DMS153 treated with DMSO at 0.1 percent for 48 hours (cell line): Measurements from ENCODE around the gene SPRYD3.
"Not testable (repeated sequence)": the region's sequence is repeated elsewhere in the genome, so short reads cannot be mapped to it uniquely, and the experiment has no call there.

Source experiments
- DNase-seq: peaks from one replicate; lab custom pipeline; 2025; ENCODE audit not compliant: unreplicated experiment; lab: John Stamatoyannopoulos, UW

Gene SPRYD3

DNA sequence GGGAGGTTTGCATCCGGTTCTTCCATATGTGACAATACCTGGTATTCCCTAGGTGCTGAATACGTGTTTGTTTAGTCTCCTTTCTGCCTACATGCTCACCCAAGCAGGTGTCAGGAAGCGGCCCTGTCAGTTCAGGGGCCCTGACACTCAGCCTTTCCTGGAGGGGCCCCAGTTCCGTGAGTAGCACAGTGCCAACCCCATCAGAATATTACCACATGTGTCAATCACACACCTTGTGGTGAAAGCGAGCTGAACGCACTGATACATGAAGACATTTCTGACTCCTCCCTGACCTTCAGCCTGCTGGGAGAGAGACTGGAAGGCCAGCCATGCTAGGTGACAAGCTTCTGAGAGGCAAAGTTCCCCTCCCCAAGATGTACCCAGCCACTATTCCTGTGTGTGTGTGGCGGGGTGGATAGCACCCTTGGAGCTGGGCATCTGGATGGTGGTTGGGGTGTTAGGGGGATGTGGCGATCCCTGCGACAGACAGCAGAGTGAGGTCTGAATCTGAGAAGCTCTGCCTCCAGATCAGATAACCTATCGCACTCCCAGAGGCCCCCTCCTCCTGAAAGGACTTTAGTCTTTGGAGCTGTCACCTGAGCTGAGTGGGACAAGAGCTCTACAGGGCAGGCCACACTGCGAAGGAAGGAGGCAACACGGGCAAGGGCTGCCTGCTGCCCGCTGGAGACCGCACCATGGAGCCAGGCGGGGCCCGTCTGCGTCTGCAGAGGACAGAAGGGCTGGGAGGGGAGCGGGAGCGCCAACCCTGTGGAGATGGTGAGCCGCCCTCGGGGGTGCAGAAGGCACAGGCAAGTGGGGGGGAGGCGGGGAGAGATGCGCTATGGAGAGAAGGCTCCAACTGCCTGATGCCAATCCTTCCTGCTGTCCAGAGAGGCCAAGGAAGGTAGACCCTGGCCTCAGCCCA is 24.0 kb upstream of the SPRYD3 start, which contains the start of gene SOAT2:
Gene SOAT2, plus strand, starts transcription at position 604 of the 925 bp plus-strand sequence. Its CDS starts 92 bp downstream, at position 696.
- DNase-seq = peak; percentile 63

DNA sequence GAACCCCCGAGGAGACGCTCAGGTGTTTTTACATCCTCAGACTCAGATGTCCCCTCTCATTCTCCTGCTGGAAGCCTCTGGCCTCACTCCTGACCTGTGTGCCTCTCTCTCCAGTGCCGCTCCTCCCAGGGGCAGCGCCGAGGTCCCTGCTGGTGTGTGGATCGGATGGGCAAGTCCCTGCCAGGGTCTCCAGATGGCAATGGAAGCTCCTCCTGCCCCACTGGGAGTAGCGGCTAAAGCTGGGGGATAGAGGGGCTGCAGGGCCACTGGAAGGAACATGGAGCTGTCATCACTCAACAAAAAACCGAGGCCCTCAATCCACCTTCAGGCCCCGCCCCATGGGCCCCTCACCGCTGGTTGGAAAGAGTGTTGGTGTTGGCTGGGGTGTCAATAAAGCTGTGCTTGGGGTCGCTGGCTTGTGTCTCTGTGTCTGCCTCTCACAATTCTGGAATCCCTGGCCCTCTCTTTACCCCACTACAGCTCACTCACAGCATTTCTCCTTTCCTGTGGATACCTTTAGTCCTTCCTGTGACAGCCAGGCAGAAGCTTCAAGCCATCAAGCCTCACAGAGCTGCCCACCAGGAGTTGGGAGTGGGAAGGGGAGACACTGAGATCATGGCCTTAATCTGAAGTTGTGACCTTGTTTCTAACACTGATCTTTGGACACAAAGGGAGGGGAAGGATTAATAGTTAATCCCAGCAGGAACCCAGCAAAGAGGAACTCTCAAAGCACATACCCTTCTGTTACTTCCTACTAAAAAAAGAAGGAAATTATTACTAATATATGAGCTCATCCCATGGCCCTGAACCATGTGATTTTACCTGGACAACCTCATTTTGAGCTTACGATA is 23.0 kb upstream of the SPRYD3 start:
- DNase-seq = peak; percentile 63

DNA sequence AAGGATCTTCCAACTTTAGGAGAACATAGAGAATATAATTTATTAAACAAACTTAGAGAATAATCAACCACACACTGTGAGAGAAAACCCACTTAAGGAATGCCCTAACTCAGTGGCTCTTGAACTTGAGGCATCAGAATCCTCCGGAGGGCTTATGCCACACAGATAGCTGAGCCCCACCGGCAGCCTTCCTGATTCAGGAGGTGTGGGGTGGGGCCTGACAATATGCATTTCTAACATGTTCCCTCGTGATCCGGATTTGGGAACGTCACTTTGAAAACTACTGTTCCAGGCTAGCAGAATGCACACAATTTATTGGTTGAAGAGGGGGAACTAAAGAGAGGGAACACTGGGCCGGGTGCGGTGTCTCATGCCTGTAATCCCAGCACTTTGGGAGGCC is 22.1 kb upstream of the SPRYD3 start:
- DNase-seq = no peak

DNA sequence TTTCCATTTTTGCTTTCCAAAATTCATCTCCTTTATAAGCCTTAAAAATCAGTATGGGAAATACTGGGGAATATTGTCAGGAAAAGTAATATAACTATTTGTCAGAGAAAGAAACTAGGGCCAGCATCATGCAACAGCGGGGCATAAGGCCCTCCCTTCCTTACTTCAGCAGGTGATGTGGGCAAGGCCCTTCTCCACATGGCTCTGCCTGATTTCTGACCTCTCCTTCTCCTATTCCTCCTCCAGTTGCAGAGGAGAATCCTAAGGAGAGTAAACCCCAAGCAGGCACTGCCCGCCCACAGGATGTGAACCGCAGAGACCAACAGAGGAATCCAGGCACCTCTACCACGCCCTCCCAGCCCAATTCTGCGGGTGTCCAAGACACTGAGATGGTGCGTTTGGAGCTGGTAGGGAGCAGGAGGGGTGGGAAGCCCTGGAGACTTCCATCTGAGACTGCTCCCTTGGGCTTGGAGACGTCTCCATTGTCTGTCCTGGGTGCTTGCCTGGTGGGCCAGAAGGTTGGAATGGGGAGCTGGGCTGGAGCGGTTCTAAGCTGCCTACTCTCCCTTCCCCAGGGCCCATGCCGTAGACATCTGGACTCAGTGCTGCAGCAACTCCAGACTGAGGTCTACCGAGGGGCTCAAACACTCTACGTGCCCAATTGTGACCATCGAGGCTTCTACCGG is 21.4 kb upstream of the SPRYD3 start:
- DNase-seq = no peak

DNA sequence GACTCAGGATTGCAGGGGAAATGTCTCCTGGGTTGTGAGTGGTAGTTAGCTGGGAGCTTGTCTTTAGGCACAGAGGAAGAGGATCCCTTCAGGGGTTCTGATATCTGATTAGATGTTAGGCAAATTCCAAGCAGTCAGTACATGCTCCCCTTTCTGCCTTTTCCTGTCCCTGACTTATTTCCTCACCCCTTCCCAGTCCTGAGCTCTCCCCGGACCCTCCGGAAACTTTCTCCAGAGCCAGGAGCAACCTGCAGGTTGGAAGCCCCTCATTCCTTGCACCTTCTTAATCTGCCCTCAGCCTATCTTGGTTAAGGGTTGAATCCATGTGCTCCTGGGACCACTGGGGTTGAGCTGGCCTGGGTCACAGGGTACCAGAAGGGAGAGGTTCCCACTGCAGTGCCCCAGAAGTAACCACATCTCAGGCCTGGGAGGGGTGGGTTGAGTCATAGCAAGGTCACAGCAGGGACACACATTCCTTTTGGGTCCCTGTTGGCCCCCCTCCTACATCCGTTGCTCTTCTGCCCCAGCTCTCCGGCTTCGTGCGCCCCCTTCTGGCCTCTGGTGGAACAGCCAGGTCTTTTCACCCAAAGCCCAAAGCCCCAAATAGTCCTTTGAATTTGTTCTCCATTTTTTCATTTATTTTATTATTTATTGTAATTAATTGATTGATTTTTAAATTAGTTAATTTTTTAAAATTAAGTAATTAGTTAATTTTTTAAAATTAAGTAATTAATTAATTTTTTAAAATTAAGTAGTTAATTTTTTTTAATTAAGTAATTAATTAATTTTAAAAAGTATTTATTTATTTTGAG is 20.1 kb upstream of the SPRYD3 start:
- peak; percentile 75 for DNase-seq

DNA sequence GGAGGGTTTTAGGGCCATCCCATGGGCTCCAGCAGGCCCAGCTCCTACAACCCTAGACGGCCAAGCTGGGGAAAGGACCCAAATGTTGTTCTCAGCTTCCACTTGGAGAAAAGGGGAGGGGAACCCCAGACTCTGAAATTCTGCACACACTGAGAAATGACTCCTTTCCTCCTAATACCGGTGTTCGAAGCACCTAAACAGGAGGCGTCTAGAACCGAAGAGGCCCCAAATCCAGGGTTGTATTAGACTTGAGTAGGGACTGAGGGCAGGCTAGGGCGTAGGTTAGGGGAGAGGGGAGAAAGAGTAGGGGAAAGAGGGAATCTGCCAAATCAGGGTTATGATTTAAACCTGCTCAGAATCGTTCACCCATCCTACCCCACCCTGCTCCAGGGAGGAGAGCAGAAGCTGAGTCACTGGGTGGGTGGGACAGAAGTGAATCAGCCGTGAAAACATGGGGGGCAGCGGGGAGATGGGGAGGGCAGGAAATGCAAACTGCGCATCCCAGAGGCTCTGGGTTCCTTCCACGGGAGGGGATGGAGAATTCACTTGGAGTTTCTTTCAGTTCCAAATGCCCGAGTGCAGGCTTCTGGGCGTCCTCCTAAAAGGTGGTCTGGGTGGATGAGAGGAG is 19.3 kb upstream of the SPRYD3 start:
- no peak for DNase-seq

DNA sequence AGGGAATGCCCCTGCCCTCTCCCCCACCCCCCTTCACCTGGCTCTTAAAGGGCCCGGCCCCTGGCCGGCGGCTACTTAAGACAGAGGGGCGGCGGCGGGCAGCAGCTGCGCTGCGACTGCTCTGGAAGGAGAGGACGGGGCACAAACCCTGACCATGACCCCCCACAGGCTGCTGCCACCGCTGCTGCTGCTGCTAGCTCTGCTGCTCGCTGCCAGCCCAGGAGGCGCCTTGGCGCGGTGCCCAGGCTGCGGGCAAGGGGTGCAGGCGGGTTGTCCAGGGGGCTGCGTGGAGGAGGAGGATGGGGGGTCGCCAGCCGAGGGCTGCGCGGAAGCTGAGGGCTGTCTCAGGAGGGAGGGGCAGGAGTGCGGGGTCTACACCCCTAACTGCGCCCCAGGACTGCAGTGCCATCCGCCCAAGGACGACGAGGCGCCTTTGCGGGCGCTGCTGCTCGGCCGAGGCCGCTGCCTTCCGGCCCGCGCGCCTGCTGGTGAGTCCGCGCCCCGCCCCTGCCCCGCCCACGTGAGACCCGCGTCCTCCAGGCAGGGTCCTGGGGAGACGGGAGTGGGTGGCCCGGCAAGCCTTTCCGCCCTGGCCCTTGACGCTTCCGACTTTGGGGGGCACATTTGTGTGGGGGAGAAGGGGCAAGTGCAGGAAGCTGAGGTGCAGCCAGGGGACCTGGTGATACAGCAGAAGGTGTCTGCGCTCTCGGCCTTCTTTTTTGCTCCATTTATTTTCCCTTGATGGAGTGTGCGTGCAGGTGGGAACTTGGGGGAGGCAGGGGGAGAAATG is 18.6 kb upstream of the SPRYD3 start, which contains the start of gene IGFBP6:
Gene IGFBP6, plus strand, starts transcription at position 104 of the 790 bp plus-strand sequence. Its CDS starts 51 bp downstream, at position 155.
- DNase-seq = peak; percentile 50

DNA sequence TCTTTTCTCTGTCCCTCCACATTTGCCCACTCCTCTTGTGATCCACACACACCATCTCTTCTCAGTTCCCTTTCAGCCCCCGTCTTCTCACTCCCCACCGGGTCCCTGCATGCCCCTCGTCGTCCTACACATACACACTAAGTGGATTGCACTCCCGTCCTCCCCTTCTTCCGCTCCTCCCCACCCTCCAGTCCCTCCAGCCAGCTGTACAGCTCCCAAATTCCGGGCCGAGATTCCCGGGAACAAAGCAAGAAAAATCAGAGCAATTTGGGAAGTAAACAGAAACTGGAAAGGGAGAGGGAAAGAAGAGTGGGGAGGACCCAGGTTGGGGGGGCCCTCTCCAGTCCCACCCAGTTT is 18.0 kb upstream of the SPRYD3 start:
- DNase-seq = no peak

DNA sequence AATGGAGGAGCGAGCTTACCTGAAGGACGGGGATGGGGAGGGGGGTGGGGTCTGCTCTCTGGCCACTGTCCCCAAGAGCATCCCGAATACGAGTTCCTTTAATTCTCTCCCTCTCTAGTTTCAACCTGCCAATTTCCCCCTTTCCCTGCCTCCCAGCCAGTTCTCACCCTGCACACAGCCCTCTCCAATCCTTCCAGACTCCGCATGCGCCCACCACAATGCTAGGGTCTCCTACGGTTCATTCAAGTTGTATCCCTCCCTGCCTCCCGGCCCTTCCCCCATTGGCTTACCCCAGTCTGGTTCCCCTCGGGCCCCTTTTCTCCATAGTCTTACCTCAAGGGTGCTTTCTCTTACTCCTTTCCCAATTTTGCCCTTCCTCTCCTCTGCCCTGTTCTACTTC is 17.6 kb upstream of the SPRYD3 start:
- DNase-seq = no peak

DNA sequence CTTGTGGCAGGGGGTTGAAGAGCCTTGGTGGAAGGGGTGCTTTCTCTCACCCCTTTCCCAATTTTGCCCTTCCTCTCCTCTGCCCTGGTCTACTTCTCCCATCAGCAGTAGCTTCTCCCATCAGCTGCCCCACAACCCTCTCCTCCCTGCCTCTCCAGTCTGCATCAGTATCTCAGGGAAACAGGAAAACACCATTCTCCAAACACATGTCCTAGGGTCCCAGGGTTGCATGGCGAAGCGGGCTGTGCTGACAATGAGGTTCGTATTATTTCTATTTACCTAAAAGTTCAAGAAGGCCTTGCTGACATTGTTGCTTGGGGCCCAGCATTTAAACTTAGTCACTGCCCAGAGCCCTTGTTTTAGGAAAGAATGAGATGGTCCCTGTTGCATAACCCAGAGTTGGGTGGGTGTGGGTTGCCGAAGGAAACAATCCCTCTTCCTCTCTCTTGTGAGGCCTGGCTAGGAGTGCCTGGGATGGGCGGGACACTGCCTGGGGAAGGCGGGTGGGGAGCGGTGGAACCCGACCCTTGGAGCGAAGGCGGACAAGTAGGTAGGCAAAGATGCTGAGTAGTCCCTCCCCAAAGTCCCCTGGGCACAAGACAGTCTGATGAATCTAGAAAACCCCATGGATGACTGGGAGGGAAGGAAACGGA is 17.0 kb upstream of the SPRYD3 start:
- no peak for DNase-seq

DNA sequence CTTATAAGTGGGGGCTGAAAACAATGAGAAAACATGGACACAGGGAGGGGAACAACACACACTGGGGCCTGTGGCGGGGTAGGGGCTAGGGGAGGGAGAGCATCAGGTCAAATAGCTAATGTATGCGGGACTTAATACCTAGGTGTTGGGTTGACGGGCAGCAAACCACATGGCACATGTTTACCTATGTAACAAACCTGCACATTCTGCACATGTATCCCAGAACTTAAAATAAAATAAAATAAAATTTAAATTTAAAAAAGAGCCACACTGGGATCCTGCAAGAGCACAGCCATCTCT is 16.4 kb upstream of the SPRYD3 start:
- not testable (repeated sequence) for DNase-seq

DNA sequence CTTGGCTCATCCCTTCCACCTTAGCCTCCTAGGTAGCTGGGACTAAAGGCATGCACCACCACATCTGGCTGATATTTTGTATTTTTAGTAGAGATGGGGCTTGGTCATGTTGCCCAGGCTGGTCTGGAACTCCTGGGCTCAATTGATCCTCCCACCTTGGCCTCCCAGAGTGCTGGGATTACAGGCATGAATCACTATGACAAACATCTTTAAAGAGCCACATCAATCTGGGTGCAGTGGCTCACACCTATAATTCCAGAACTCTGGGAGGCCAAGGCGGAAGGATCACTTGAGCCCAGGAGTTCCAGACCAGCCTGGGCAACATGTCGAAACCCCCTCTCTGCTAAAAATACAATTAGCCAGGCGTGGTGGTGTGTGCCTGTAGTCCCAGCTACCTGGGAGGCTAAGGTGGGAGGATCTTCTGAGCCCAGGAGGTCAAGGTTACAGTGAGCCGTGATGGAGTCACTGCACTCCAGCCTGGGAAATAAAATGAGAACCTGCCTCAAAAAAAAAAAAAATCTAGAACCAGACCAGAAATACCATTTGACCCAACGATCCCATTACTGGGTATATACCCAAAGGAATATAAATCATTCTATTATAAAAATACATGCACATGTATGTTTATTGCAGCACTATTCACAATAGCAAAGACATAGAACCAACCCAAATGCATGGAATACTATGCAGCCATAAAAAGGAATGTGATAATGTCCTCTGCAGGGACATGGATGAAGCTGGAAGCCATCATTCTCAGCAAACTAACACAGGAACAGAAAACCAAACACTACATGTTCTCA is 15.8 kb upstream of the SPRYD3 start:
- DNase-seq = not testable (repeated sequence)

DNA sequence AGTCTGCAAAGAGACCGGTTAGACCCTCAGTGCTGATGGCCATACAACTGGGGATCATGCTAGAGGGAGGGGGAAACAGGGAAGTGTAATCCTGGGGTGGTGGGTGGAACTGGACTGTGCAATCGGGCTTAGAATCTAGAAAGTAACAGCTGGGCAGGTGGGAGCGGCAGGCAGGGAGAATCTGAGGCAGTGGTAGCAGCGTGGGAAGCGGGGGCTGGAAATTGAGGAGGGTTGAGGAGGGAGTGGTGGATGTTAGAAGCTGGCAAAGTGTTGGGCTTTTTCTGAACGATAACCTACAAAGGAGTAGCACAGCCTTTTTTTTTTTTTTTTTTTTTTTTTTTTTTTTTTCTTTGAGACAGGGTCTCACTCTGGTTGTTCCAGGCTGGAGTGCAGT is 15.2 kb upstream of the SPRYD3 start:
- DNase-seq = no peak

DNA sequence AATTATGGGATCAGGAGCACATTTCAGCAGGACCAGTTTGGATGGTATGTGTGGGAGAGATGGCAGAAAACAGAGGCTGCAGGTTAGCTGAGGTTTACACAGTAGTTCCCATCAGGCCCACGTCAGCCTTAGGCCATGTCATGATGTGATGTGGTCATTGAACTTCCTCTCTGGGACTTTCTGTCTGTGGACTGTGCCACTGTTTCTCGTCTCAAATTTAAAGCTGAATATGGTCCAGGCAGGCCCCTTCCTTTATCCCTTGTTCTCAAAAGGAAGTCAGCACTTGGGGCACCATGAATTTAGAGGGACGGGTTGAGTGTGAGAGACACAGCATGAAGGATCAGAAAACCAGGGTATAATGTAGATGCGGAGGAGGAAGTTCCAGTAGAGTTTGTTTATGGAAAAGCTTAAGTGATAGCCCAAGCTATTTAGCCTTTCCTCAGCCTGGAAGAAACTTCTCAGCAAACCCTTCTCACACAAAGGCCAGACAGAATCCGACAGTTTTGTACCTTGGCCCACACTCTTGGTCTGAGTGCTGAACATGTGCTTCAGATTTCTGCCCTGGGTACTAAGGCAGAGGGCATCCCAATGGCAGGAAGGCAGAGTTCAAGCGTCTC is 14.7 kb upstream of the SPRYD3 start:
- DNase-seq = no peak

DNA sequence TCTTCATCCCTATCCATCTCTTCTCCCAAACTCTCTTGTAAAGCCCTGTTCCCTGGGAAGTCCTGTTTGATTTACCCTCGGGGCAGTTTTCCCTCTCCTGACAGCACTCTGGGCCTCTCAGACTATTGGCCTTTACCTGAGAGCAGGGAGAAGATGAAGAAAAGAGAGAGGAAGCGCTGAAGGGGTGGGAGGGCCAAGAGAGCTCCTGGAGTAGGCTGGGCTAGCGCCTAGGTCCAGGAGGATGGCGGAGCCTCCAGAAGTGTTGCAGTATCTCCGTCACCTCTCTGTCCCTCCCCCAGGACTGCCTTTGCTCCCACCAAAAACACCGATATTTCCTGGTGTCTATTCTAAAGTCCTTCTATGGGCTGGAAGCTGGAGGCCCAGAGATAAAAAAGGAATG is 12.6 kb upstream of the SPRYD3 start:
- DNase-seq = no peak

DNA sequence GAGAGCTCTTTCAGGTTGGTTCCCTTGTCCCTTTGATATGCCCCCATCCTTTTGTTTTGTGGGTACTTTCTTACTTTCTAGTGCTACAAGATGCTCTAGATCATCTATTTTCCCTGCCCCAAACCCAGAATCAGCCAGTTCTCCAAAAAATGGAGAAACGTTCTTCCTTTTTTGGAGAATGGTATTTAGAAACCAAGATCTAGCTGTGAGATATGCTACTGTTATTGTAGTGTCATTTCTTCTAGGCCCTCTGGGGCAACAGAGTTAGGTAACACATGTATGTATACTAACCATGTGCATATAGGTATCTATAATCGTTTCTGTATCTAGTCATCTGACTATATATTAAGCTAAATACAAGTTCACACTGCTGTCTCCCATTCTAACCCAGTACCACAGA is 11.4 kb upstream of the SPRYD3 start:
- no peak for DNase-seq

DNA sequence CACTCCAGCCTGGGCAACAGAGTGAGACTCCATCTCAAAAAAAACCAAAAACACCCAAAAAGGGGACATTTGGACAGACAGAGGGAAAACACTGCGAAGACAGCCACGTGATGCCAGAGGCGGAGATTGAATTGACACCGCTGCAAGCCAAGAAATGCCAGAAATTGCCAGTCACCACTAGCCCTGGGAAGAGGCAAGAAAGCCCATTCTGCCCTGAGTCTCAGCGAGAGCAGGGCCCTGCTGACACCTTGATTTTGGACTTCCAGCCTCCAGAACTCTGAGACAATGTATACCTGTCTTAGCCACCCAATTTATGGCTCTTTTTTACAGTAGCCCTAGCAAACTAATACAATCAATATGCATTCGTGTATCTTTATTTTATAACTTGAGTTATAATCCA is 10.9 kb upstream of the SPRYD3 start:
- no peak for DNase-seq

DNA sequence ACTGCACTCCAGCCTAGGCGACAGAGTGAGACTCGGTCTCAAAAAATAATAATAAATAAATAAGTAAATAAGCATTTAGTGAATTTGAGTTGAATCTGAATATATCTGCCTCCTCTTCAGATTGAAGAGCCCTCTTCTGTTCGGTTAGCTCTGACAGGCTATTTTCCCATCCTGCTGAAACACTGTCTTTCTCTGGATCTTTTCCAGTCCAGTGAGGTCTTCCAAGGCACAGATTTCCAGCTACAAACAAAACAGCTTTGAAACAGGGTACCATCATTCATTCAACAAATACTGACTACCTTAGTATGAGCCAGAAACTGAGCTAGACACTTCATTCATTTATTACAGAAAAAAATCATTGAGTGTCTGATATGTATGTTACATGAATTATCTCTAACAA is 7.2 kb upstream of the SPRYD3 start:
- no peak for DNase-seq
